Mononuclear cell (primary cell): ENCODE data around the gene USP40. TPM values are rescaled to one million over a fixed set of nuclear protein-coding genes. Genes with fewer than 3 reads are reported as not detected.

Source experiments
- H3K27me3 ChIP-seq: 2 replicates; pipeline ENCODE4 v1.6.0; 2011; ENCODE audit warnings: low read length, control low read depth; ENCODE audit not compliant: insufficient read depth
- H3K4me1 ChIP-seq: 2 replicates; pipeline ENCODE4 v1.5.1; 2011; ENCODE audit warnings: mild to moderate bottlenecking, low read length, control low read depth; ENCODE audit not compliant: insufficient read depth
- H3K4me3 ChIP-seq: 2 replicates; pipeline ENCODE4 v1.5.1; 2011; ENCODE audit warnings: mild to moderate bottlenecking, low read length, moderate library complexity
- H3K9me3 ChIP-seq: 2 replicates; pipeline ENCODE4 v1.5.1; 2011; ENCODE audit warnings: low read depth, mild to moderate bottlenecking, control low read depth, low read length
- total RNA-seq: library from RNA; depleted of rRNA; stranded (reverse); fragments of >200 nt; gene quantifications from one replicate; pipeline ENCODE4 v1.2.3, GENCODE V29; 2012

USP40 gene
- total RNA-seq, 1 donor: 6.7 TPM

GRCh38 chr2:233455491-233455890 is 111.1 kb downstream of the USP40 start:
- H3K27me3 ChIP-seq: no peaks in the 10 kb centered on the region
- no peak overlapping the region for H3K4me3 ChIP-seq
- H3K4me1 ChIP-seq: no peaks in the 10 kb centered on the region
- no peaks in the 10 kb centered on the region for H3K9me3 ChIP-seq

- H3K4me3 ChIP-seq: no peak overlapping the region
- no peaks in the 10 kb centered on the region for H3K27me3 ChIP-seq
These were observed 111.6 kb downstream of the USP40 start for GRCh38 chr2:233455006-233455405.

GRCh38 chr2:233453916-233454315 is 112.7 kb downstream of the USP40 start:
- Histone ChIP-seq H3K4me3 (no peak overlapping the region), H3K27me3 (no peaks in the 10 kb centered on the region), H3K4me1 (no peaks in the 10 kb centered on the region), H3K9me3 (no peaks in the 10 kb centered on the region)

More at GRCh38 chr2:233455006-233455405, 111.6 kb downstream of the USP40 start:
- no peaks in the 10 kb centered on the region for H3K4me1 ChIP-seq
- H3K9me3 ChIP-seq: no peaks in the 10 kb centered on the region

GRCh38 chr2:233453111-233453915 is 113.3 kb downstream of the USP40 start:
- no peaks in the 10 kb centered on the region for H3K4me1 ChIP-seq
- no peak overlapping the region for H3K4me3 ChIP-seq
- no peaks in the 10 kb centered on the region for H3K9me3 ChIP-seq
- no peaks in the 10 kb centered on the region for H3K27me3 ChIP-seq

- no peak overlapping the region for H3K4me3 ChIP-seq
- no peaks in the 10 kb centered on the region for H3K9me3 ChIP-seq
- H3K27me3 ChIP-seq: no peaks in the 10 kb centered on the region
- H3K4me1 ChIP-seq: no peaks in the 10 kb centered on the region
These were observed 114.6 kb downstream of the USP40 start for GRCh38 chr2:233451950-233452349.

GRCh38 chr2:233450864-233451575 is 115.6 kb downstream of the USP40 start:
- H3K9me3 ChIP-seq: no peaks in the 10 kb centered on the region
- H3K4me3 ChIP-seq: no peak overlapping the region
- no peaks in the 10 kb centered on the region for H3K4me1 ChIP-seq
- H3K27me3 ChIP-seq: no peaks in the 10 kb centered on the region

GRCh38 chr2:233449921-233450863 is 116.4 kb downstream of the USP40 start:
- Histone ChIP-seq H3K4me1 (no peaks in the 10 kb centered on the region), H3K4me3 (no peak overlapping the region), H3K9me3 (no peaks in the 10 kb centered on the region), H3K27me3 (no peaks in the 10 kb centered on the region)

GRCh38 chr2:233449081-233449901 is 117.3 kb downstream of the USP40 start:
- H3K4me1 ChIP-seq: no peaks in the 10 kb centered on the region
- no peak overlapping the region for H3K4me3 ChIP-seq
- no peaks in the 10 kb centered on the region for H3K9me3 ChIP-seq
- no peaks in the 10 kb centered on the region for H3K27me3 ChIP-seq

GRCh38 chr2:233448575-233448974 is 118.0 kb downstream of the USP40 start:
- H3K27me3 ChIP-seq: no peaks in the 10 kb centered on the region
- H3K9me3 ChIP-seq: no peaks in the 10 kb centered on the region
- no peaks in the 10 kb centered on the region for H3K4me1 ChIP-seq
- H3K4me3 ChIP-seq: no peak overlapping the region

GRCh38 chr2:233448220-233448559 is 118.4 kb downstream of the USP40 start:
- Histone ChIP-seq H3K4me1 (no peaks in the 10 kb centered on the region), H3K9me3 (no peaks in the 10 kb centered on the region), H3K4me3 (no peak overlapping the region), H3K27me3 (no peaks in the 10 kb centered on the region)

- Histone ChIP-seq H3K4me3 (no peak overlapping the region), H3K27me3 (no peaks in the 10 kb centered on the region), H3K9me3 (no peaks in the 10 kb centered on the region), H3K4me1 (no peaks in the 10 kb centered on the region)
These were observed 118.9 kb downstream of the USP40 start for GRCh38 chr2:233447506-233448219.

- Histone ChIP-seq H3K4me1 (no peaks in the 10 kb centered on the region), H3K9me3 (no peaks in the 10 kb centered on the region), H3K4me3 (no peak overlapping the region), H3K27me3 (no peaks in the 10 kb centered on the region)
These were observed 119.8 kb downstream of the USP40 start for GRCh38 chr2:233446606-233447305.

GRCh38 chr2:233446121-233446520 is 120.5 kb downstream of the USP40 start:
- Histone ChIP-seq H3K4me1 (no peaks in the 10 kb centered on the region), H3K27me3 (no peaks in the 10 kb centered on the region), H3K4me3 (no peak overlapping the region), H3K9me3 (no peaks in the 10 kb centered on the region)
